ENCODE results near the gene CCDC112. TPM values are rescaled to one million over a fixed set of nuclear protein-coding genes. Genes with fewer than 3 reads are reported as not detected.
A peak's percentile ranks its signal among the peaks of the same experiment; 100 is the strongest.

Gene CCDC112
- total RNA-seq, 1 experiment from 2014 or later: 13.0 TPM

GRCh38 chr5:115246361-115246991, 50.0 kb downstream of the CCDC112 start:
- no peak overlapping the region for H3K18ac ChIP-seq (ENCODE audit: insufficient read length, low read depth, low read length)
- H3K23ac ChIP-seq (ENCODE audit: insufficient read length, low read depth, low read length): no peak overlapping the region
- Mint-ChIP-seq H3K27me3 (ENCODE audit: low read depth) (no peaks in the 10 kb centered on the region), H3K9me3 (no peaks in the 10 kb centered on the region), H3K36me3 (ENCODE audit: insufficient read depth in 1 of 3, low read depth in 3 of 3) (peaks cover 4 to 9% (median 4%) of the 10 kb centered on the region in 3 experiments; a peak in 5 of 7 replicates), H3K27ac (no peak overlapping the region), H3K4me3 (no peak overlapping the region), H3K4me1 (no peaks in the 10 kb centered on the region)
- H2BK20ac ChIP-seq (ENCODE audit: low read depth, low read length, poor library complexity, severe bottlenecking): no peak overlapping the region
- no CpG with 5 or more reads among the region's 3 CpGs for WGBS (ENCODE audit: extremely low coverage, insufficient read length, low lambda C conversion rate)
- no peaks in the 10 kb centered on the region for H3K79me1 ChIP-seq (ENCODE audit: insufficient read depth, low read depth, low read length, poor library complexity, severe bottlenecking)
- no peaks in the 10 kb centered on the region for H3K23me2 ChIP-seq (ENCODE audit: insufficient read length, low read depth, low read length, poor library complexity, severe bottlenecking)
- H2BK15ac ChIP-seq (ENCODE audit: low read depth, low read length): no peak overlapping the region
- H2BK12ac ChIP-seq (ENCODE audit: insufficient read length, low read depth, low read length): no peak overlapping the region
- no peak overlapping the region for H3K27ac ChIP-seq (ENCODE audit: insufficient read length, low read depth, low read length)
- H2BK5ac ChIP-seq (ENCODE audit: insufficient read length, low read length): no peak overlapping the region
- H3K79me2 ChIP-seq (ENCODE audit: insufficient read depth, low read length): no peaks in the 10 kb centered on the region
- no peak overlapping the region for H4K8ac ChIP-seq (replicated peaks; ENCODE audit: insufficient read length, low read depth, low read length)
- no peak overlapping the region for H2AFZ ChIP-seq (ENCODE audit: low read length)
- H3K56ac ChIP-seq (ENCODE audit: insufficient read length, low read depth, low read length): no peak overlapping the region
- DNase-seq: no peak
- TF ChIP-seq CTCF (conservative IDR thresholded peaks at IDR 0.05): peak; percentile 79
- H3K4me2 ChIP-seq (ENCODE audit: insufficient read depth, insufficient read length, low read length): no peak overlapping the region
- H2BK120ac ChIP-seq (ENCODE audit: low read depth, low read length, poor library complexity, severe bottlenecking): no peak overlapping the region
- H3T11ph ChIP-seq (ENCODE audit: low read length): no peak overlapping the region
- no peak overlapping the region for H4K91ac ChIP-seq (ENCODE audit: insufficient read length, low read depth, low read length)
- no peaks in the 10 kb centered on the region for H3K27me3 ChIP-seq (ENCODE audit: insufficient read depth, low read length)
- H2AK5ac ChIP-seq (ENCODE audit: insufficient read length, low read length): no peak overlapping the region
- H3K14ac ChIP-seq (ENCODE audit: insufficient read depth, low read length): no peak overlapping the region
- no peaks in the 10 kb centered on the region for H3K9me3 ChIP-seq (ENCODE audit: control insufficient read depth, low read depth, low read length)
- no peak overlapping the region for H3K9ac ChIP-seq (ENCODE audit: extremely low read depth, insufficient read length, low read length)
- H3K4ac ChIP-seq (ENCODE audit: low read depth, low read length): no peak overlapping the region
- no peaks in the 10 kb centered on the region for H4K20me1 ChIP-seq (ENCODE audit: control insufficient read depth, insufficient read depth, insufficient read length)
- H4K5ac ChIP-seq (ENCODE audit: insufficient read length, low read depth, low read length): no peak overlapping the region
- no peaks in the 10 kb centered on the region for H3K4me1 ChIP-seq (ENCODE audit: insufficient read depth, low read length)

All from H9 (cell line).